ENCODE measurements around the gene NADSYN1.

DNA sequence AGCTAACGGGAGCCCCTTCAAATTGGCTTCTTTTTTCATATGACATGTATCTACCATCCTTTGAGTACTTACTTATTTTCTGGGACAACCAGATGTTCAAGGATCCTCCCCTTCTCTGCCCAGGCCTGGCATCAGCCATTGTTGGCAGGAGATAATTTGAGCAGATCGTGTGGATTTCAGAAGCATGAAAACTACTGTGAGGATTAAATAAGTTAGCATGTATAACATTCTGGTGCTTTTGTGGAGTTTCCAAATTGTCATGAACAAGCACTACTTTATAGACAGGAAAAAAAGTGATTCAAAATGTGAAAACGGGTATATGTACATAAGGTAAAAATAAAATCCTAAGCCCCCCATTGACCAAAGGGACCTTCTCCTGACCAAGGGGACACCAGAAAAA lies 2.1 kb upstream of the NADSYN1 start:
- TF ChIP-seq, protein P1, sequence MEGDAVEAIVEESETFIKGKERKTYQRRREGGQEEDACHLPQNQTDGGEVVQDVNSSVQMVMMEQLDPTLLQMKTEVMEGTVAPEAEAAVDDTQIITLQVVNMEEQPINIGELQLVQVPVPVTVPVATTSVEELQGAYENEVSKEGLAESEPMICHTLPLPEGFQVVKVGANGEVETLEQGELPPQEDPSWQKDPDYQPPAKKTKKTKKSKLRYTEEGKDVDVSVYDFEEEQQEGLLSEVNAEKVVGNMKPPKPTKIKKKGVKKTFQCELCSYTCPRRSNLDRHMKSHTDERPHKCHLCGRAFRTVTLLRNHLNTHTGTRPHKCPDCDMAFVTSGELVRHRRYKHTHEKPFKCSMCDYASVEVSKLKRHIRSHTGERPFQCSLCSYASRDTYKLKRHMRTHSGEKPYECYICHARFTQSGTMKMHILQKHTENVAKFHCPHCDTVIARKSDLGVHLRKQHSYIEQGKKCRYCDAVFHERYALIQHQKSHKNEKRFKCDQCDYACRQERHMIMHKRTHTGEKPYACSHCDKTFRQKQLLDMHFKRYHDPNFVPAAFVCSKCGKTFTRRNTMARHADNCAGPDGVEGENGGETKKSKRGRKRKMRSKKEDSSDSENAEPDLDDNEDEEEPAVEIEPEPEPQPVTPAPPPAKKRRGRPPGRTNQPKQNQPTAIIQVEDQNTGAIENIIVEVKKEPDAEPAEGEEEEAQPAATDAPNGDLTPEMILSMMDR (IDR thresholded peaks at IDR 0.05; ENCODE audit: low read length): no peak
- no peak for TF ChIP-seq EZH2 (IDR thresholded peaks at IDR 0.05; ENCODE audit: borderline replicate concordance, low read length)
